Measurements from ENCODE around the gene IPO7. TPM values are rescaled to one million over a fixed set of nuclear protein-coding genes. Genes with fewer than 3 reads are reported as not detected.
A peak's percentile ranks its signal among the peaks of the same experiment; 100 is the strongest.

The IPO7 gene
- polyA plus RNA-seq, 3 donors: 7.0 to 12.9 (median 8.1) TPM

- Histone ChIP-seq H3K36me3 (replicated peaks in 1 of 2; ENCODE audit: control insufficient read depth in 1 of 2, insufficient read depth in 2 of 2, low read length in 2 of 2) (no peaks in the 10 kb centered on the region), H3K27me3 (ENCODE audit: control insufficient read depth in 2 of 2, insufficient read depth in 2 of 2, low read length in 2 of 2) (no peaks in the 10 kb centered on the region), H3K4me2 (replicated peaks; ENCODE audit: extremely low read depth, low read length, poor library complexity, severe bottlenecking) (no peak overlapping the region), H3K27ac (ENCODE audit: low read depth in 1 of 2, low read length in 2 of 2) (no peak overlapping the region), H2AFZ (ENCODE audit: insufficient read depth, low read depth, low read length, poor library complexity, severe bottlenecking) (no peak overlapping the region), H3K4me3 (replicated peaks in 1 of 3; ENCODE audit: low read depth in 2 of 3, low read length in 3 of 3) (no peak overlapping the region), H4K20me1 (ENCODE audit: insufficient read depth, low read length) (no peaks in the 10 kb centered on the region), H3K9me3 (replicated peaks in 1 of 2; ENCODE audit: control insufficient read depth in 1 of 2, insufficient read depth in 1 of 2, low read length in 2 of 2) (peaks cover 12 to 19% of the 10 kb centered on the region in 2 donors), H3K9ac (ENCODE audit: insufficient read depth, low read length, poor library complexity, severe bottlenecking) (no peak overlapping the region), H3K79me2 (ENCODE audit: insufficient read depth, low read length) (peaks cover 14% of the 10 kb centered on the region), H3K4me1 (ENCODE audit: control insufficient read depth in 1 of 2, insufficient read depth in 2 of 2, low read length in 2 of 2) (peaks cover 5 to 8% of the 10 kb centered on the region in 2 donors)
- intact Hi-C loops (cut with micrococcal nuclease): loop anchor here in 1 of 2 donors (5.0 kb wide), 1 partner anchor 288 kb away; no protein-coding TSS in a partner anchor
- H3K4me1 Mint-ChIP-seq: peaks cover 7% of the 10 kb centered on the region
- WGBS (ENCODE audit: insufficient coverage): no CpG with 5 or more reads among the region's 5 CpGs
- peaks cover 0 to 1% (median 0%) of the 10 kb centered on the region in 3 donors for H3K27me3 Mint-ChIP-seq (ENCODE audit: low read depth in 3 of 3)
- peaks cover 0 to 7% of the 10 kb centered on the region in 2 donors for H3K36me3 Mint-ChIP-seq
- peak overlapping the region in 1 of 7 donors; percentile 46 for H3K27ac Mint-ChIP-seq
- no peak for DNase-seq
- H3K4me3 Mint-ChIP-seq: no peak overlapping the region
- no peak for TF ChIP-seq CTCF (IDR thresholded peaks at IDR 0.05)
- peaks cover 9 to 31% (median 18%) of the 10 kb centered on the region in 7 donors for H3K9me3 Mint-ChIP-seq
These were observed 71.3 kb downstream of the IPO7 start for GRCh38 chr11:9455722-9456121.

- Mint-ChIP-seq H3K9me3 (peaks cover 0 to 5% (median 0%) of the 10 kb centered on the region in 7 donors), H3K27ac (peak overlapping the region; percentile 97 to 99 (median 99)), H3K27me3 (ENCODE audit: low read depth in 3 of 3) (peaks cover 0 to under 1% (median 0%) of the 10 kb centered on the region in 3 donors), H3K36me3 (peaks cover 3 to 5% of the 10 kb centered on the region in 2 donors), H3K4me3 (peak overlapping the region; percentile 91 to 93), H3K4me1 (peaks cover 28% of the 10 kb centered on the region)
- Histone ChIP-seq H3K4me3 (replicated peaks in 1 of 3; ENCODE audit: low read depth in 2 of 3, low read length in 3 of 3) (peak overlapping the region; percentile 83 to 97 (median 87)), H3K4me1 (ENCODE audit: control insufficient read depth in 1 of 2, insufficient read depth in 2 of 2, low read length in 2 of 2) (peaks cover 15 to 25% of the 10 kb centered on the region in 2 donors), H3K79me2 (ENCODE audit: insufficient read depth, low read length) (peaks cover 47% of the 10 kb centered on the region), H3K9me3 (replicated peaks in 1 of 2; ENCODE audit: control insufficient read depth in 1 of 2, insufficient read depth in 1 of 2, low read length in 2 of 2) (no peaks in the 10 kb centered on the region), H2AFZ (ENCODE audit: insufficient read depth, low read depth, low read length, poor library complexity, severe bottlenecking) (peak overlapping the region; percentile 80), H3K9ac (ENCODE audit: insufficient read depth, low read length, poor library complexity, severe bottlenecking) (peak overlapping the region; percentile 98), H3K4me2 (replicated peaks; ENCODE audit: extremely low read depth, low read length, poor library complexity, severe bottlenecking) (peak overlapping the region; percentile 93), H4K20me1 (ENCODE audit: insufficient read depth, low read length) (no peaks in the 10 kb centered on the region), H3K36me3 (replicated peaks in 1 of 2; ENCODE audit: control insufficient read depth in 1 of 2, insufficient read depth in 2 of 2, low read length in 2 of 2) (peaks cover 0 to 5% of the 10 kb centered on the region in 2 donors), H3K27ac (ENCODE audit: low read depth in 1 of 2, low read length in 2 of 2) (peak overlapping the region; percentile 94 to 99), H3K27me3 (ENCODE audit: control insufficient read depth in 2 of 2, insufficient read depth in 2 of 2, low read length in 2 of 2) (no peaks in the 10 kb centered on the region)
- DNase-seq: peak; percentile 7 to 42 (median 34)
- no peak for TF ChIP-seq CTCF (IDR thresholded peaks at IDR 0.05)
- intact Hi-C loops (cut with micrococcal nuclease): loop anchor here (5.0 to 10.0 kb wide), 2 partner anchors 292 to 845 kb away; partner anchors contain the start of gene ADM (in 1 of the 2)
- WGBS (ENCODE audit: insufficient coverage): 4% methylated on average over 16 of the region's 23 CpGs
These were observed 75.3 kb downstream of the IPO7 start for GRCh38 chr11:9459667-9460321.
